ENCODE measurements around the gene EXOC6.

GRCh38 chr10:92850185-92850584, 1.9 kb downstream of the EXOC6 start:
- TF ChIP-seq, protein P1, sequence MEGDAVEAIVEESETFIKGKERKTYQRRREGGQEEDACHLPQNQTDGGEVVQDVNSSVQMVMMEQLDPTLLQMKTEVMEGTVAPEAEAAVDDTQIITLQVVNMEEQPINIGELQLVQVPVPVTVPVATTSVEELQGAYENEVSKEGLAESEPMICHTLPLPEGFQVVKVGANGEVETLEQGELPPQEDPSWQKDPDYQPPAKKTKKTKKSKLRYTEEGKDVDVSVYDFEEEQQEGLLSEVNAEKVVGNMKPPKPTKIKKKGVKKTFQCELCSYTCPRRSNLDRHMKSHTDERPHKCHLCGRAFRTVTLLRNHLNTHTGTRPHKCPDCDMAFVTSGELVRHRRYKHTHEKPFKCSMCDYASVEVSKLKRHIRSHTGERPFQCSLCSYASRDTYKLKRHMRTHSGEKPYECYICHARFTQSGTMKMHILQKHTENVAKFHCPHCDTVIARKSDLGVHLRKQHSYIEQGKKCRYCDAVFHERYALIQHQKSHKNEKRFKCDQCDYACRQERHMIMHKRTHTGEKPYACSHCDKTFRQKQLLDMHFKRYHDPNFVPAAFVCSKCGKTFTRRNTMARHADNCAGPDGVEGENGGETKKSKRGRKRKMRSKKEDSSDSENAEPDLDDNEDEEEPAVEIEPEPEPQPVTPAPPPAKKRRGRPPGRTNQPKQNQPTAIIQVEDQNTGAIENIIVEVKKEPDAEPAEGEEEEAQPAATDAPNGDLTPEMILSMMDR (IDR thresholded peaks at IDR 0.05): no peak
- no peak for TF ChIP-seq POLR2A (IDR thresholded peaks at IDR 0.05)
- TF ChIP-seq EP300 (IDR thresholded peaks at IDR 0.05): no peak
- TF ChIP-seq POLR2AphosphoS5 (IDR thresholded peaks at IDR 0.05): no peak
